NCI-H226 (cell line): ENCODE measurements around the gene ADAMTS2.
"Not testable (repeated sequence)": the region's sequence is repeated elsewhere in the genome, so short reads cannot be mapped to it uniquely, and the experiment has no call there.

Experiments
- DNase-seq: peaks from one replicate; pipeline ENCODE4 v3.0.0-alpha.2; 2015

Gene ADAMTS2

DNA sequence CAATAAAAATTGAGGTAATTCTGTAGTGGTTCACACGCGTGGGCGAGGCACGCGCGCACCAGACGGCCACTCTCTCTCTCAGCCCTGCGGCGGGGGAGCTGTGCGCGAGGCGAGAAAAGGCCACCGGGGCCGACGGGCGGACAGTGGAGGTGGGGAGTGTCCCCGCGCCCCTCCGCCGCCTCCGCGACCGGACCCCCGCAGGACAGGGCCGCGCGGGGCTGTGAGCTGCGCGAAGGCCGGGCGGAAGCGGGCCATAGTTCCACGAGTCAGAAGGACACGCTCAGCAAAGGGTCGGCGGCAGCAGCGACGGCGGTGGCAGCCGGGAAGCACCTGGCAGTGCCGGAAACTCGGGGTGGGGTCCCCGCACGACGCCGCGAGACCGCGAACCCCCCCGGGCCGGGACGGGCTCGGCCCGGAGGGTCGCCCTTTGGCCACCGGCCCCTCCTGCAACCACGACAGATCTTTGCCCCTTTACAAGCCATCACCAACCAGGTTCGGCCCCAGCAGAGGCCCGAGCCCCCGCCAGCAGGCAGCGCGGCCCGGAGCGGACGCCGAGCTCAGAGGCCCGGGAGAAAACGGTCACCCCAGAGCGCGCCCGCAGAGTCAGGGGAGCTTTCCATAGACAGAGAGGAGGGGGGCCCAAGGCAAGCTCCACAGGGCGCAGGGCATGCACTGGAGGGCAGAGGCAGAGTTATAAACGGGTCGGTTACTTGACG lies 224.2 kb downstream of the ADAMTS2 start:
- no peak for DNase-seq

DNA sequence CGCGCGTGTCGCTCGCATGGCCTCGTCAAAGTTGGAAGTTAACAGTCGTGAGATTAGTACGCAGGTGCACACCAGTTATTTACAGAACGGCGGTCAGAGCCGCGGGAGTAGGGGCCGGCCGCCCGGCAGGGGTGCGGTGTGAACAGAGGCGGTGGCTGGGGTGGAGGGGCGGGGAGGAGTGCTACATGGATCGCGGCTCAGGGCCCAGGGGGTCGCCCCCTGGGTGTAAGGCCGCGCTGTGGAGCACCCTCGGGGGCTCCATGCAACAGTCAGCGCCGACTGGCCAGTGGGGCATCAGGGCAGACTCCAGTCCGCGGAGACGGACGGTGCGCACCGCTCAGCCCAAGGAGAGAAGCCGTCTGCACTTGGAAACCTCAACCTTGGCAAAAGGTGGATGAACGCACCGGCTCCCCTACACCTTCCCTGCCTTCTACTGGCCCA lies 224.8 kb downstream of the ADAMTS2 start:
- no peak for DNase-seq

DNA sequence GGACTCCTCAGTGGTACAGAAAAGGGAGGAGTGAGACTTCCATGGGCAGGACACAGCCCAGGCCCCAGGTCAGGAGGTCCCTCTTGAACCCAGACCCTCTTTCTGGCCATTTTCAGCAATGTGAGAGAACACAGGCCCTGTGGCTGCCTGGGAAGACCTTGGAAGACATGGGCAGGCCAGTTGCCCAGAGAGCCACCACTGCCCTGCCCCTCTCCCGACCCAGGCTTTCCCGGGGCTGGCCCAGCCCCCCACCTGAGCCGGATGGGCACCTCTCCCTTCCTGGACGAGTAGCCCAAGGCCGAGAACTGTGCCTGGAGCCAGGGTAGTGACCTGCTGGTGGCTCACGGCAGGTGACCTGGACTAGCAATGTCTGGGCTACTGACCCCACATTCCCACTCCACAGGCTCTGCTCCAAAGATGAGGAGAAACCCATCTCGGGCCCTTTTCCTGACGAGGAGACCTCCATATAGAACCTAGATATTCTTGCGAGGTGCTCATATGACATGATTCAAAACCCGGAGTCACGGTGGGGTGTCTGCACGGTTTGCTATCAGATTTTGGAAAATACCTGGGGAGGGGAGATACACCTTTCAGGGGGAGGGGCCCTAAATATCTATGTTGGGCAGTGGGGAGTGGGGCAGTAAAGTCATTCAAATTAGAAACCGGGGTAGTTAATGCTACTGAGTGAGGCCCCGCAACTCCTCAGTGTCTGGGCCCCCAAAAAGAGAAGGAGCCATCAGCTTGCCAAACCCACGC lies 225.7 kb downstream of the ADAMTS2 start:
- DNase-seq: no peak

DNA sequence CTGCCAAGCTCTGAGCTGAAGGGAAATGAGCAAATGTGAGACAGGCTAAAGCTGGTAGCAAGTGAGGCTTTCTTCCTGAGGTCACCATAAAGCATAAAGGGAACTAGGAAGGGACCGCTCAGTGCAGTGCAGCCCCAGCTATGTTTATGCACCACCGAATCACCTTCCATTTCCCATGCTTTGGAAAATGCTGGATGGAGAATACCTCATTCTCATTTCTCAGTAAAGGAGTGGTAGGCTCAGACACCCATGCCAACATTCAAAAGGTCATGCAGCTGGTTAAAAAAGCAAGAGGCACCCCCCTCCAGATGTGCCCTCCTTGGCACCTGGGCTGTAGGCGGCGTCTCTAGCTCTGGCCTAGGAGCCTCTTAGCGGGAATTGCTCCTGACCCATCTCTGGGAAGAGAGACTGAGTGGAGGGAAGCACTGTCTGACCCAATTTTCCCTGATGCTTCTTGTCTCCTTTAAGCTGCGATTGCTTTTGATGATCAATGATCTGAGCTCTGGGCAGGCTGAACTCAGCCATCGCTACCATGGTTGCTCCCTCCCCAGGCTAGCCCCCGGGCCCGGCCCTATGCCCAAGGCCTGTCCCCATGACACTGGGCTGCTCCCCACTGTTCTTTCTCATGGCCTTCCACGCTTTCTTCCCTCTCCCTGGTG lies 226.4 kb downstream of the ADAMTS2 start:
- DNase-seq: no peak

DNA sequence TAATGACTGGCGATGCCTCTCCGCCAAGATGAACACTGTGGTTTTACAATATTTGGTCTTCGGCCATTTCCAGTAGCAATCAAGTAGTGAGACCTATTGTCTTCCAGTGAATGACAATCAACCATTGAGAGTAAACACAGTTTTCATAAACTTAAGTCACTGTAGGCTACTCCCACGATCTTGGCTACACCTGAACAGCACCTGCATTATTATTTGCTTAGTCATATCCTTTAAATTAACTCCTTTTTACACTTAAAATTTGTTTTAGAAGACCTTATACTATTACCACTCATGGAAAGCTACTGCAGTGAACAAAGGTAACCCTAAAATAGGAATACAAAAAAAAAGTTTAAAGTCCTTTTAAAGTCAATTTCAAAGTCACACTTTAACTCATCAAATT lies 226.9 kb downstream of the ADAMTS2 start:
- no peak for DNase-seq

DNA sequence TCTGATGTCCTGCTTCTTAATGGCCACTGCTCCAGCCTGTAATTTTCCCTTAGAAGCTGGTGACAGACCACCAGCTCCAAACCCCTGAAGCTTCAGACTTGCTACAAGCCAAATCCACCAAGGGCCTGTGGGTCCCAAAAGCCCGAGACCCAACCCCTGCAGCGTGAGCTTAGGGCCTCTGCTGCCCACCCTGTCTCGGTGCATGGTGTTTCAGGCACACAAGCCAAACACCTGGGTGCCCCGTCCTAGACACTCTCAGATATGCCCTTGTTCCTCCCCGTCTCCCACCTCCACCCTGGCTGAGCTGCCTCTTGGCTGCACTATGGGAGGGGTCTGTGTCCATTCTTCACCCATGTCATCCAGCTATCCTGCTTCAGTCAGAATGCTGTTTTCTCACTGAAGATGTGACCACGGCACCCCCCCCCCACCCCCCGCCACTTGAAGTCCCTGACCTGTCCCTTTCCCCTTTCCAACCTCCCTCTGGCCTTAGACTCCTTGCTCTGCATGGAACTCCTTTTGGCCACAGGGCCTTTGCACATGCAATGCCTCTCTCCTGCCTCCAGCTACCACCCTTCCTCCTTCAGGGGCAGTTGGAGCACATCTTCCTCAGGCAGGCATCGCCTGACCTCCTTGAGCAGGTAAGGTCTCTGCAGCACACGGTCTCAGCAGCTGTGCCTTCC lies 229.3 kb downstream of the ADAMTS2 start:
- no peak for DNase-seq

DNA sequence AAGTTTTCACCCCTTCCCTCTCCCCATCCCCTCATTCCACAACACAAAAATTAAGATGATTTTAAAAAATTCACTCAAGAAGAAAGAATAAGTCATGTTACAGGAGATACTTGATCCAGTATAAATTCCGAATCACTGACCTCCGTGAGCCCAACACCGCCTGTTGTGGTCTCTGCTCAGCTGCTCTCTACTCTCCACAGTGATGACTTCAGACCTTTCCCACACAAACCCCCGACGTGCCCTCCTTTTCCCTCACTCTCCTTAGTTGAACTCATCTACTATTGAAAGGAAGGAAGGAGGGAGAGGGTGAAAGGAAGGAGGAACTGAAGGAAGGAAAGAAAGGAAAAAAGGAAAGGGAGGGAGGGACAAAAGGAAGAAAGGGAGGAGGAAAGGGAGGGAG lies 230.0 kb downstream of the ADAMTS2 start:
- no peak for DNase-seq

DNA sequence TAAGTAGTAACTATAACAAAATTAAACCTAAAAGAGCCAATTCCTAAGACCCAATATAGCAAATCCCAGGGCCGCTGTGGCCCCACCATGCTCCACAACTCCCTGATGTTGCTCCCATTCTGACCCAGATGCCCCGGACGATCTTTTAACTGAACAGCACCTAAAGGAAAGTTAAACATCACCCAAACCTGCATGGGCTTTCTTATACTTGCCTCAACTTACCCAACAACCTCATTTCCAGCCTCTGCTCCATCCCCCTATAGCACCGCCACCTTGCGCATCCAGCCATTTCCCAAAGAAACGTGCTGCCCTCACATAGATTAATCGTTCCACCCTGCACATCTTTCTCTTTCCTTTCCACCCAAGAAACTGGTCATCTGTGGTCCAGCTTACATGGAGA lies 230.5 kb downstream of the ADAMTS2 start:
- no peak for DNase-seq

DNA sequence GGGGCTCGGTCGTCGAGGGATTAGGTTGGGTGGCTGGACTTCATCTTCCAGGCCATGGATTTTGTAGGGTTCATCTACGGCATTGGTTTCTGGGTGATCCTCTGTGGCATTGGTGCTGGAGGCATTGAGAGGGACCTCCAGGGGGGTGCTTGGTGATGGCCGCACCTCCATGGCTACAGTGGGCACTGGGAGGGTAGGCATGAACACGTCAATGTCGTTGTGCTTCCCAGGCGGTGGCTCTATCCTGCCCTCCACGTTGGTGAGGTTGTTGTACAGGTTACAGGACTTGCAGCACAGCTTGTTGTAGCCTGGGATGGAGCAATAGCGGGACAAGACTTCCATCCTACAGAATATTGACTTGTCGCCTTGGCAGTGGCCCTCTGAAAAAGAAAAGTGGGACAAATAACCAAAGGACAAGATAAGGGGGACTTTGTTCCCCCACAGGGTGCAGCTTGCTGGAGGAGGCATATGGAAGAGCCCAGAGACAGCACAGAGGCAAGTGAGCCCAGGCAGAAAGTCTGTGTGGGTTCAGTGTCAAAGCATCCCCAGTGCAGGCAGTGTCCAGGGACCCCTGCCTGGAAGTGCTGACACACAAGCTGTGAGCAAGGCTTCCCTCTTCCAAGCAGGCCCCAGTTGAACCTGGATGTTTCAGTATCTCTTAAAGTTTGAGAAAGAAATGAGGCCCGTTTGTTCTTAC lies 231.2 kb downstream of the ADAMTS2 start:
- no peak for DNase-seq

DNA sequence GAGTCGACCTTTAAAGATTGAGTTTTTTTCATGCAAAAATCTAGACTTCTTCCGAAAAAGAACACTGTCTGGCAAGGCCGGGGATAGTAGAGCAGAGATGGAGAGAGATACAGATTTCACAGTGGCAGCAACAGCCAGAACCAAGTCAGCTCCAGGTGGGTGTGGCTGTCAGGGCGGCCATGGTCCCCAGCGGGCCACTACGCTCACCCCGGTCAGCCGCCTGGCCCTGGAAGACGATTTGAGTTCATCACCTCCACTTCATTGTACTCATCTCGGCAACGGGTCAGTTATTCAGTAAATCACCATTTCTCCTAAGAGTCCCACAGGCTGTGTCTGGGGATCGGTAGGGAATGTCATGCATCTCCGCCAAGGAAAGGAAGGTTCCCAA lies 232.1 kb downstream of the ADAMTS2 start:
- no peak for DNase-seq

DNA sequence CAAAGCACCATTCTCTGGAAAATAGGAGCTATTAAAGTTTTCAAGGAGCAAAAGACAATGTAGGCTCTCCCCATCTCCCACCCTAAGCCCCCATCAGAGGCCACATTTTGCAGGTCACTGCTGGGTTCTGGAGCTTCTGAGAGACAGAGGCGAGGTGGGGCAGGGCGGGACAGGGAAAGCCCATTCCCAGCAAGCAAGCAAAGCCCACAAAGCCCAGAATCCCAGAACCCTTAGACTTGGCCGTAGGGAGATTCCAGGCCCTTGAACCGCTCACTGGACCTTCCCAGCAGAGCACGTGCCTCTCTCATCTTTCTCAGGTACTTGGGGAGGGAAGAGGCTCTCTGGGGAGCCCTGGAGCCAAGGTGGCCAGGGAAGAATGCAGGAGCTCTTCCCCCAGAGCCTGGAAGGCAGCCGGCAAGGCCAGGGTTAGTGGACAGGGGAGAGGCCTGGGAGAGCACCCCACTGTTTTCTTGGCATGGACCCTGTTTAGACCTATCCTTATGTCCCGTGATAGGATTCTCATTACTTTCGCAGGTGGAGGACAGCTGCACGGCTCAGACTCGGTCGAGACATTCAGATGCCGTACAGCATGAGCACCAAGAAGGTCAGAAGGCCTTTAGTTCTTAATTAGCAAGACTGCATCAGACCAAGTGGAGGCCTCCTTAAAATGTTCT lies 232.7 kb downstream of the ADAMTS2 start:
- DNase-seq: no peak

DNA sequence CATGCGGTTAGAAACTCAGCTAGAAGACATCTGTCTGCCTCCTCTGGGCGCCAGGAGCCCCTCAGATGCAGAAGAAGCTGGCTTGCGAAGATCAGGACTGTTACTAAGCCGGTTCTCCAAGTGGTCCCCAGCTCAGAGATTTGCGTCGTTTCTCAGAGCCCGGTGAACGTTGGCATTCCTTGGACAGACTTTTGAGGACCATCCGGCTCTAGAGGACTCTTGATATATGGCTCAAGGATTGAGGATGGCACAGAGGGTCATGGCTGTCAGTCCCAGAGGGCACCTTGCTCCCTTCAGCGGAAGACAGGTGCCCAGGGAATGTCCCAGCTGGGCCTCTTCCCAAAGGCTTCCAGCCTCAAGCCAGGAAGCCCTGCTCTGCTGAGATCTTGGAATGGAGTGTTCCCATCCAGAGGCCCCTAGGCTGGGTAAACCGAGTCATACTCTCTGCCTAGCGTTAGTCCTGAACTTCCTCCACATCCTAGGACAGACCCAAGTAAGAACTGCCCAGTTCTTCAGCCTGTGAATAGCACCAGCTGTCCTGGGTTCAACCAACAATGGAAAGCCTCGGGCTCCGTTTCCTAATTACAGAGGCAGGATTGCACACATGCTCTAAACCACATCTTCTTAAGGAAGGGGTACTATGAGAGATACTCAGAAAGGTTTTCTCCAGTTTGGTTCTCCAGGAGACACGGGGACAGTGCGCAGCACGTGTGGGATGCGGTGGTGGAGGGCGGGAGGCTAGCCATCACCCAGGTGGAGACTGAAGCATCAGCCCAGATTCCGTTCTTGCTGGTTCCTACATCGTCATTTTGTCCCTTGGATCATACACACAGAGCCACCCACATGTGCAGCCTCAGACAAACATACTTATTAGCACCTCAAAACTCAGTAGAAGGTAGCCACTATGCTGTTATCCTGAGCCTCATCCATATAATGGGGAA lies 233.7 kb downstream of the ADAMTS2 start:
- no peak for DNase-seq

DNA sequence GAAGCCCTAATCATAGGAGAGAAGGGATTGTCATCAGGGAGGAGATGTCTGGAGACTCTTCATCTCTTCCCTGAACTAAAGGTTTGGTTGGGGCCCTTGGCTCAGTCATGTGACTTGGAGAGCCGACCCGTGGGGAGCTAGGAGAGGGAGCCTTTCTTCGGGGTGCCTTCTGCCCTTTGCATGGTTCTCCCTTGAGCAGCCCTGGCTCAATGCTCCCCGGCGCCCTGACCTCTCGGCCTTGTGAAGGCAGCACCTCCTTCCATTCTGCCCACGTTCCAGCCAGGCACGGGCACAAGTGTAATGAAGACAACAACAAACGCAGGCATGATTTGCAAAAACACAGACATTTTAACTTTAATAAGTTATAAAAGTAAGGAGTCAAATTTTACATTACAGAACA lies 234.7 kb downstream of the ADAMTS2 start:
- no peak for DNase-seq

DNA sequence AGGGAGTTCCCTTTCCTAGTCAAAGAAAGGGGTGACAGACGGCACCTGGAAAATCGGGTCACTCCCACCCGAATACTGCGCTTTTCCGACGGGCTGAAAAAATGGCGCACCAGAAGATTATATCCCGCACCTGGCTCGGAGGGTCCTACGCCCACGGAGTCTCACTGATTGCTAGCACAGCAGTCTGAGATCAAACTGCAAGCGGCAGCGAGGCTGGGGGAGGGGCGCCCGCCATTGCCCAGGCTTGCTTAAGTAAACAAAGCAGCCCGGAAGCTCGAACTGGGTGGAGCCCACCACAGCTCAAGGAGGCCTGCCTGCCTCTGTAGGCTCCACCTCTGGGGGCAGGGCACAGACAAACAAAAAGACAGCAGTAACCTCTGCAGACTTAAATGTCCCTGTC lies 244.0 kb downstream of the ADAMTS2 start:
- DNase-seq: not testable (repeated sequence)

DNA sequence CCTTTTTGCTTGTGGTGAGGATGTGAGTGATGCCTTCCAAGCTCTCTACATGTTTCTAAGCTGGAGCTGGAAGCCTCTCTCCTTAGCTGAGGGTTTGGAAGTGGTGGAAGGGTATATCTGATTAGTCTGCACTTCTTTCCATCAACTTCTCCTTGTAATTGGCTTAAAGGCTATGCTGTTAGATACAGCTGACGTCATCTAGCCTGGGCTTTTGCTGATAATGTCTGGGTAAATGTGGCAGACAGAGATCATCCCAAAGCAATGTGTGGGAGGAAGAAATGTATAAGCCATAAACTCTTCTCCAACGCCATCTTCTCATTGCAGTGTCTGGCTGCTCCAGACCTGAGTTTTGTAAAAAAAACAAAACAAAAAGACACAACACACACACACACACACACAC lies 255.8 kb downstream of the ADAMTS2 start:
- DNase-seq: no peak

DNA sequence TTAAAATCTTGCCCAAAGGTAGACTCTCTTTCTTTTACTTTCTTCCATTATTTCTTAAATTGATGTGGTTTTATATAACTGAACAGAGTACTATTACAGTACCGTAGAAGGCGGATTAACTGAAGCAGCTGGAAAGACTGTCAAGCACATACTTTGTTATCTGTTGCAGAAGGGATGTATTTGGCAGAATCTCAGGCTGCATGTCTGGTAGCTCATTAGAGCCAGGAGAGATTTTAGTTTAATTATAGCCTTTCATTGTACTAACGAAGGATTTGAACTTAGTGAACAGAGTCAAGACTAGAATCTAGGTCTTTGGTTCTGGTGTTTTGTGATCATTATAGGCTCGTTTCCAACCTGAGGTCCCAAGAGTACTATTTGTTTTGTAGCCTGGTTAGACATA lies 264.5 kb downstream of the ADAMTS2 start:
- no peak for DNase-seq

DNA sequence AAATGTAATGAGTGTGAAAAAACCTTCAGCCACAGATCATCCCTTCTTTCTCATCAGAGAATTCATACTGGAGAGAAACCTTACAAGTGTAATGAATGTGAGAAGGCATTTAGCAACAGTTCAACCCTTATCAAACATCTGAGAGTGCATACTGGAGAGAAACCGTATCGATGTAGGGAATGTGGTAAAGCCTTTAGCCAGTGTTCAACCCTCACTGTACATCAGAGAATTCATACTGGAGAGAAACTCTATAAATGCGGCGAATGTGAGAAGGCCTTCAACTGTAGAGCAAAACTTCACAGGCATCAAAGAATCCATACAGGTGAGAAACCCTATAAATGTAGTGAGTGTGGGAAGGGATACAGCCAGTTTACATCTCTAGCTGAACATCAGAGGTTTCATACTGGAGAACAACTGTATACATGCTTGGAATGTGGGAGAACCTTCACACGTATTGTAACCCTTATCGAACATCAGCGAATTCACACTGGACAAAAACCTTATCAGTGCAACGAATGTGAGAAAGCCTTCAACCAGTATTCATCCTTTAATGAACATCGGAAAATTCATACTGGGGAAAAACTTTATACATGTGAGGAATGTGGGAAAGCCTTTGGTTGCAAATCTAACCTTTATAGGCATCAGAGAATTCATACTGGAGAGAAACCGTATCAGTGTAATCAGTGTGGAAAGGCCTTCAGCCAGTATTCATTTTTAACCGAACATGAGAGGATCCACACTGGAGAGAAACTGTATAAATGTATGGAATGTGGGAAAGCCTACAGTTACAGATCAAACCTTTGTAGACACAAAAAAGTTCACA lies 265.9 kb downstream of the ADAMTS2 start:
- no peak for DNase-seq

DNA sequence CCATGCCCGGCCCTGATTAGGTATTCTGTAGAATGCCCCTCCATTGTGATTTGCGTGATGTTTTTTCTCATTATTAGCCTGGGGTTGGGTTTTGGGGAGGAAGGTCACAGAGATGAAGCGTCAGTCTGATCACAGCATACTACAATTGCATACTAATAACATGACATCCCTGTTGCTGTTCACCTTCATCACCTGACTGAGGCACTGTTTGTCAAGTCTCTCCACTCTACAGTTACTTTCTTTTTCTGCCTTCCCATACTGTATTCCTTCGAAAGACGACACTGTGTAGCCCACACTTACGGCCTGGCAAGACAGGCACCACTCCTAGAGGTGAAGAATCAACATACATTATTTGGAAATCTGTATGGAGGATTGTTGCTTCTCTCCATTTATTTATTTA lies 279.6 kb downstream of the ADAMTS2 start:
- no peak for DNase-seq

DNA sequence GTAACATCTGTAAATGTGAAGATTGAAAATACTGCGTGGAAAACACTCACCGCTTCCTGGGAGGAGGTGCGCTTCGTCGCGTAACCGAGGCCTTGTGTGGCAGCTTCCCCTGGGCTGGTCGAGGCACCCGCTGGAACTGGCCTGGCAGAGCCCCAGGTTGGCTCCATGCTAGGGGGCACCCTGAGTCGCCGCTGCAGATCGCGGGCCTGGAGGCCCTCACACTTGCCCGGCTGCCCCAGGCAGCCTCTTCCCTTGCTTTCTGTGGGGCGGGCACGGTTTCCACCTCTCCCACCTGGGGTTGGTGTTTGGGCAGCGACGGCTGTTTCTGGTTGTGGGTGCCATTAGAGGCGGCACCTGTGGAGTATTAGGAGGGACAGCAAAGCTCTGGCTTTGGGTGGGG lies 284.2 kb downstream of the ADAMTS2 start:
- no peak for DNase-seq
